Skeletal muscle tissue (tissue), 4 donors: Measurements from ENCODE around the gene CRB2. TPM values are rescaled to one million over a fixed set of nuclear protein-coding genes. Genes with fewer than 3 reads are reported as not detected.

ENCODE experiments used
- H3K27ac ChIP-seq: one replicate; pipeline ENCODE4 v1.7.0; 2013; ENCODE audit warnings: mild to moderate bottlenecking, low read depth, low read length, inconsistent platforms
- H3K27me3 ChIP-seq, 3 donors: one replicate each; pipeline ENCODE4 v1.7.0; 2013; ENCODE audit warnings: low read length in 3 of 3; ENCODE audit not compliant: control insufficient read depth in 3 of 3, insufficient read depth in 3 of 3
- H3K36me3 ChIP-seq, 3 donors: one replicate each; pipeline ENCODE4 v1.7.0; 2013; ENCODE audit warnings: low read length in 3 of 3; ENCODE audit not compliant: control insufficient read depth in 3 of 3, insufficient read depth in 3 of 3
- H3K4me1 ChIP-seq, 3 donors: one replicate each; pipeline ENCODE4 v1.7.0; 2013; ENCODE audit warnings: low read length in 3 of 3, mild to moderate bottlenecking in 3 of 3; ENCODE audit not compliant: control insufficient read depth in 3 of 3, insufficient read depth in 3 of 3
- H3K4me3 ChIP-seq, 3 donors: one replicate each; pipeline ENCODE4 v1.7.0; 2013; ENCODE audit warnings: low read length in 3 of 3
- H3K9ac ChIP-seq, 3 donors: one replicate each; pipeline ENCODE4 v1.7.0; 2013; ENCODE audit warnings: low read length in 3 of 3, mild to moderate bottlenecking in 3 of 3, moderate library complexity in 2 of 3, low read depth in 1 of 3
- H3K9me3 ChIP-seq, 3 donors: one replicate each; pipeline ENCODE4 v1.7.0; 2013; ENCODE audit warnings: low read length in 3 of 3; ENCODE audit not compliant: control insufficient read depth in 3 of 3
- total RNA-seq: library from RNA; depleted of rRNA; stranded (reverse); fragments of >200 nt; gene quantifications from one replicate; pipeline ENCODE4 v1.2.3, GENCODE V29; 2014
- donor health status: Osteomylitis.

Gene CRB2
- total RNA-seq, 1 donor from 2014 or later = under 0.01 TPM

DNA sequence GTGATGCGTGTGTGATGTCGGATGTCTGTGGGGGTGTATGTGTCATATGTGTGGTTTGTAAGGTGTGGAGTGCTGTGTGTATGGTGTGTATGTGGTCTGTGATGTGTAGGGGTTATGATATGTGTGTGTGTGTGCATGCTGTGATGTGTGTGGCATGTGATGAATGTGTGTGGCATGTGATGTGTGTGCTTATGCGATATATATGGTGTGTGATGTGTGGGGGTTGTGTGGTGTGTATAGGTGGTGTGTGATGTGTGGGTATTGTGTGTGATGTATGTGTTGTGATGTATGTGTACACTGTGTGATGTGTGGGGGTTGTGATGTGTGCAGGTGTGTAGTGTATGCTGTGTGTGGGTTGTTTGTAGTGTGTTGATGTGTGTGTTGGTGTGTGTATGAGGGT is 9.2 kb upstream of the CRB2 start:
- H3K36me3 ChIP-seq = no peaks in the 10 kb centered on the region
- peaks cover 0 to 11% (median 8%) of the 10 kb centered on the region in 3 donors for H3K4me1 ChIP-seq
- H3K9ac ChIP-seq = no peak overlapping the region
- H3K9me3 ChIP-seq = no peaks in the 10 kb centered on the region
- peaks cover 13 to 36% (median 20%) of the 10 kb centered on the region in 3 donors for H3K27me3 ChIP-seq
- H3K4me3 ChIP-seq = no peak overlapping the region
- no peak overlapping the region for H3K27ac ChIP-seq

DNA sequence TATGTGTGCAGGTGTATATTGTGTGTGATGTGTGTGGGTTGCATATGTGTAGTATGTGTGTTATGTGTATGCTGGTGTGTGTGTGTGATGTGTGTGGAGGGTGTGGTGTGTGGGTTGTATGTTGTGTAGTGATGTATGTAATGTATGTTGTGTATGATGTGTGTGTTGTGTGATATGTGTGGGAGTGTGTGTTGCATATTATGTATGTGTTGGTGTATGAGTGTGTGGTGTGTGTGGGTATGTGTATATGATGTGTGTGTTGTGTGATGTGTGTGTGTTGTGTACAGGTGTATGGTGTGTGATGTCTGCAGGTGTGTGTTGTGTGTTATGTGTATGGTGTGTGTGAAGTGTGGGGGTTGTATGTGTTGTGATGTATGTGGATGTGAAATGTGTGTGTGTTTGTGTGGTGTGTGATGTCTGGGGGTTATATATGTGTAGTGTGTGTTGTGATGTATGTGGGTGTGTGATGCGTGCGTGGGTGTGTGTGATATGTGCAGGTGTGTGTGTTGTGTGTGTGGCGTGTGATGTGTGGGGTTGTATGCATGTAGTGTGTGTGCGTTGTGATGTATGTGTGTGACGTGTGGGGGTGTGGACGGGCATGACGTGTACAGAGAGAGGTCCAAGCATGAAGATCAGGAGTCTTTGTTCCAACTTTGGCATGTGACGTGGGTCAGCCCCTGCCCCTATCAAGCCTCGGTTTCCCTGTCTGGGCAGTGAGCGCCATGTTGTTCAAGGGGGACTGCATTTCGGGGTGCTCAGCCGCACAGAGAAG is 8.5 kb upstream of the CRB2 start:
- H3K4me3 ChIP-seq = no peak overlapping the region
- no peaks in the 10 kb centered on the region for H3K9me3 ChIP-seq
- peaks cover 13 to 39% (median 20%) of the 10 kb centered on the region in 3 donors for H3K27me3 ChIP-seq
- no peaks in the 10 kb centered on the region for H3K36me3 ChIP-seq
- no peak overlapping the region for H3K9ac ChIP-seq
- no peak overlapping the region for H3K27ac ChIP-seq
- H3K4me1 ChIP-seq = peaks cover 0 to 11% (median 8%) of the 10 kb centered on the region in 3 donors

DNA sequence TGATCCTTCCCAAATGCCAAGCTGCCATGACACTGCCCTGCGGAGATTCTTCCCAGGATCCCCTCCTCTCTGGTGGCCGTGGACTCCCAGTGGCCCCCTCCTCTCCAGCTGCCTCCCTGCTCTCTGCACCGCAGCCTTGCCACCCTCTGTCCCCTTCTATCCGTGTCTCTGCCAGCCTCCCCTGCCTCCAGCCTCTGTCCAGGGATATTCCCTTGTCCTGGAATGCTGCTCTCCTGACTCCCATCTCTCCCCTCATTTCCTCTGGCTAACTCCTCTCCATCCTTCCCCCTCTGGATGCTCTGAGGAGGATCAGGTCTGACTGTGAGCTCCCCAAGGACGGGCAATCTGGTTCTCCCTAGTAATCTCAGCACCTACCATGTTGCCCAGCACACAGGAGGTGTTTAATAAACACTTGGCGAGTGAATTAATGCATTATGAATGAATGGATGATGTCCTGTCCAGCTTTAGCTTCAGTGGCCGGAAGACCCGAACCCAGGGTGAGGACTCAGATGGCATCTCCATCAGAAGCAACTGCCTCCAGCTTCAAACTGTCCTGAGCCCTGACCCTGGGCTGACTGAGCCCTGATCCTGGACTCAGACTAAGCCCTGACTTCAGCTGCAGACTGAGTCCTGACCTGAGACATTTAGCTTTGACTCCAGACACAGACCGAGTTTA is 7.5 kb upstream of the CRB2 start:
- Histone ChIP-seq H3K4me1 (peaks cover 0 to 11% (median 8%) of the 10 kb centered on the region in 3 donors), H3K27me3 (peaks cover 21 to 49% (median 21%) of the 10 kb centered on the region in 3 donors), H3K4me3 (no peak overlapping the region), H3K36me3 (no peaks in the 10 kb centered on the region), H3K9ac (no peak overlapping the region), H3K27ac (no peak overlapping the region), H3K9me3 (no peaks in the 10 kb centered on the region)

DNA sequence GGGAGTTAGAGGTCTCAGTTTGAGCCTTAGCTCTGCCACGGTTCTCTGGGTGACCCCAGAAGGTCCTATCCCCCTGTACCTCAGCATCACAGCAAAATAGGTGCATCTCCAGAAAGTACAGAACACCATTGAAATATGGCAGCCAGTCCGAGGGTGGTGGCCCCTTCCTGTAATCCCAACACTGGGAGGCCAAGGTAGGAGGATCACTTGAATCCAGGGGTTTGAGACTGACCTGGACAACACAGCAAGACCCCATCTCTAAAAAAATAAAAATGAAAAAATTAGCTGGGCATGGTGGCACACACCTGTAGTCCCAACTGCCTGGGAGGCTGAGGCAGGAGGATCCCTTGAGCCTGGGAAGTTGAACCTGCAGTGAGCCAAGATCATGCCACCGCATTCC is 7.0 kb upstream of the CRB2 start:
- no peaks in the 10 kb centered on the region for H3K9me3 ChIP-seq
- no peak overlapping the region for H3K9ac ChIP-seq
- peaks cover 26 to 53% (median 27%) of the 10 kb centered on the region in 3 donors for H3K27me3 ChIP-seq
- no peak overlapping the region for H3K27ac ChIP-seq
- H3K4me1 ChIP-seq = peaks cover 2 to 13% (median 6%) of the 10 kb centered on the region in 3 donors
- no peaks in the 10 kb centered on the region for H3K36me3 ChIP-seq
- H3K4me3 ChIP-seq = no peak overlapping the region

DNA sequence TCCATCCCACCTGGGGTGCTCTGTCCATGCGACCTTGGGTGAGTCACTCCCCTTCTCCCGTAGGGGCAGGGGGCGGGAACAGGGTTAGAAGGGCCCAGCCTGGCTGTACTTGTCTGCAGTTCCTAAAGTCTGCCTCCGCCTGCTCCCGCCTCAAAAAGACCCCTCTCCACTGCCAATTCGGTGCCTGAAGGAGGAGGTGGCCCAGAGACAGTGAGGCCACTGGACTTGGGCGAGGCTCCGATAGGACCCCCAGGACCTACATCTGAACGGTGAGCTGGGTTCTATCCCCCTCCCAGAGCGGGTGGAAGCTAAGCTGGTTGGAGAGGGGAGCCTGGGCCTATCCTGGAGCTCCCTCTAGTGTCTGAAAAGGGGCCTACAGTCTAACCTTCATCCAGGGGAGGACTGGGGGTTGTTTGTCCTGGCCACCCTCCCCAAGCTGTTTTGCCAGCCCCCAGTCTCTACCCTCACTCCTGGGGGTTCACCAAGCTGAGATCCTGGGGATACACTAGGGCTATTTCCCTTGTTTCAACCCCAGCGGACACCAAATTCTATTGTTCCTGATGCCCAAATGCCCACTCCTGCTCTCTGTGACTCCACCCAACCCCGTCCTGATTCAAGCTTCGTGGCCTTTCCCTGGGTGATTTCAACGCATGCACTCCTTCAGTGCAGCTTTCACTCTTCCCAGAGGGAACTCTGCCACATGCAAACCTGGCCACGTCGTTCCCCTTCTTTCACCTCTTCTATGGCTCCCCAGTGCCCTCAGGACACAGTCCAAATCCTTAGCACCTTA is 6.1 kb upstream of the CRB2 start:
- Histone ChIP-seq H3K9me3 (no peaks in the 10 kb centered on the region), H3K4me1 (peaks cover 5 to 16% (median 8%) of the 10 kb centered on the region in 3 donors), H3K4me3 (no peak overlapping the region), H3K27ac (no peak overlapping the region), H3K9ac (no peak overlapping the region), H3K27me3 (peaks cover 27 to 62% (median 34%) of the 10 kb centered on the region in 3 donors), H3K36me3 (no peaks in the 10 kb centered on the region)

DNA sequence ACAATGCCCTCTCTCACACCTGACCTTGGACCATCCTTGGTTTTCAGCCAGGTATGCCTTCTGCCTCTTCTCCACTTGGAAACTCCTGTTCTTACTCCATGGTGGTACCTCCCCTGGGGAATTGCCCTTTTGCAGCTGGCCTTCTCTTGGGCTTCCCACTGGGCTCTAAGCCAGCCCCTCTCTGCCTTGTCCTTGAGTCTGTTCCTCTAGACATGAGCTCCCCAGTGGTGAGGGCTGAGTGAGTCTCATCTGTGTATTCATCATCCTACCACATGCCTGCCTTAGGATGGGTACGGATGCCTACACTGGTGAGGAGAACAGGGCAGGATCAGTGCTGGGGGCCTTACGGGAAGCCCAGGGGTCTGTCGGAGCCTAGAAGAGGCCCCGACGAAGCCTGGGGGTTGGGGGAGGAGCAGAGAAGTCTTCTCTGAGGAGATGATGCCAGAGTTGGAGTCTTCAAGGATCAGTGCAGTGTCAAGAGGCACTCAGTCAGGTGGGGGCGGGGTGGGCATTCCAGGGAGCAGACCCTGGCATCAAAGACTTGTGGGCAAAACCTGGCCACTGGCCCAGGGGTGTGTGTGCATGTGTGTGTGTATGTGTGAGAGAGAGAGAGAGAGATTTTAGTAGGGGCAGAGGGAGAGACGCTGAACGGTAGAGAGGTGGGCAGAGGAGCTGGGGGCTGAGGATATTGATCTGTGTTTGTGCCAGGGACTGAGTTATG is 5.2 kb upstream of the CRB2 start:
- Histone ChIP-seq H3K9ac (no peak overlapping the region), H3K4me1 (peaks cover 4 to 11% (median 5%) of the 10 kb centered on the region in 3 donors), H3K4me3 (no peak overlapping the region), H3K27ac (no peak overlapping the region), H3K27me3 (peaks cover 27 to 66% (median 40%) of the 10 kb centered on the region in 3 donors), H3K9me3 (no peaks in the 10 kb centered on the region), H3K36me3 (no peaks in the 10 kb centered on the region)

DNA sequence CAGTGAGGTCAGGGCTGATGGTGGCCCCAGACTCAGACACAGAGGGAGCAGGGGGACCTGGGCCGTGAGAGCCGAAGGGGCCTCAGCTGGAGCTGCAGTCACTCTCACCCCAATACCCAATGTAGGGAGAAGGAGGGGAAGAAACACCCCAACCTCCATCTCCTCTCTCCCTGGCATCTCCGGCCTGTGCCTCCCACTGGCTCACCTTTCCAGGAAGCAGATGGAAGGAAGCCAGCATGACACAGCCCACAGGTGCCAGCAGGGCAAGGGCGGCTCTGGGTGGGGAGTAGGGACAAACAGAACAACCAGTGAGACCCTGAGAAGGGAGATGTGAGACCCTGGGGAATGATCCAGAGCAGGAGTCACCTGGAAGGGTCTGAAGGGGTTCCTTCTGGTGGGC is 3.0 kb upstream of the CRB2 start:
- Histone ChIP-seq H3K4me1 (peaks cover 4 to 11% (median 5%) of the 10 kb centered on the region in 3 donors), H3K27me3 (peaks cover 15 to 61% (median 38%) of the 10 kb centered on the region in 3 donors), H3K4me3 (no peak overlapping the region), H3K27ac (no peak overlapping the region), H3K36me3 (no peaks in the 10 kb centered on the region), H3K9me3 (no peaks in the 10 kb centered on the region), H3K9ac (no peak overlapping the region)

DNA sequence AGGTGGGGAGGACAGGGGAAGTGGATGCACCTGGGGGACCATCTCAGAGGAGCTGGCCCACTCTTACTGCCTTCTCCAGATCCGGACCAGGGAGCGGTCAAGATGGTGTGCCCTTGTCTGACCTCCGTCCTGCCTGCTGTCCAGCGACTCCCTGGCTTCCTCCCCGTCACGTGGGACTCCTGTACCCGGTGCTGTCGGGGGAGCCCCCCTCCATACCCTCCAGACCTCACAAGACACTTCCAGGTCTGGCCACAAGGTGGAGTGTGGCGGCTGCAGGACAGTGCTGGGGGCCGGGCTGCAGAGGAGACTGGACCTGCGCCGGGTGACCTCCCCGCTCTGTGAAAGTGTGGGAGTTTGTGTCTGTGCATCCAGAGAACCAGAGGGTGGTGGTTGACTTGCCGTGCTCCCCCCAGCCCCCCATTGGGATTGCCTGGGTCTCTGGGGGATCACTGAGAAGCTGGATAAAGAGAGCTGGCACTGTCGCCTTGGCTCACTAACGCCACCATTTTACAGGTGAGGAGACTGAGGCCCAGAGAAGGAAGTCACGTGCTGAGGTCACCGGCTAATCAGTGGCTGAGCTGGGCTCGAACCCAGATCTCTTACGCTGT is 1.9 kb upstream of the CRB2 start:
- Histone ChIP-seq H3K9ac (no peak overlapping the region), H3K4me3 (no peak overlapping the region), H3K27ac (no peak overlapping the region), H3K9me3 (no peaks in the 10 kb centered on the region), H3K4me1 (peaks cover 4 to 11% (median 5%) of the 10 kb centered on the region in 3 donors), H3K36me3 (no peaks in the 10 kb centered on the region), H3K27me3 (peaks cover 7 to 51% (median 29%) of the 10 kb centered on the region in 3 donors)

DNA sequence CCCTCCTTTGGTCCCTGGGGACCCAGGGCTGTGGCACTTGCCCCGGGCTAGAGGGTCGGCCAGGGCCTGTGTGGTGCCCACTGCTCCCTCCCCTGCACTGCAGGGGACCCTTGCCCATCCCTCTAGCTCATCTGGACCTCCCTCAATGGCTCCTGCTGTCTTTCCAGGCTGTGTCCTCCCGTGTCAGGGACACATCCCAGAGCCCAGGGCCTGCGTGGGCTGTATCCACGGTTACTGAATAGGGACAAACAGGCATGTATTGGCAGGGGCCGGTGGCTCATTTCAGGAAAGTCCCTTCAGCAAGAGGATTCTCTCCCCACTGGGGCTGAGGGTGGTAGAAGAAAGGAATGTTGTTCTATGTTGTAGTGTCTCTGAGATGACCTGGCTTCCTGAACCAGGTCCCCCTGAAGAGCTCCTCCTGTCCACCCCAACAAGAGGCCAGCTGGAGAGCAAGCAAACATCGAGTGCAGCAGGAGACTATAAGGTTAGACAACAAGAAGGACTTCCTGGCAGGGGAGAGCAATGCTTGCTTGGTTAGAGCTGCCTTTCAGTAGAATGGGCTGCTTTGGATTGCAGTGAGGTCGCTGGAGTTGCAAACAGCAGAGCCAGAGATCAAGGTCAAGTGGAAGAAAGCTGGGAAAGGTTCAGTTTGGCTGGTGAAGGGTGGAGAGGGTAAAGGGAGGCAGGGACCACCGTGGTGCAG is 1.0 kb upstream of the CRB2 start:
- Histone ChIP-seq H3K4me3 (no peak overlapping the region), H3K27ac (no peak overlapping the region), H3K27me3 (peaks cover 7 to 42% (median 28%) of the 10 kb centered on the region in 3 donors), H3K36me3 (no peaks in the 10 kb centered on the region), H3K9me3 (no peaks in the 10 kb centered on the region), H3K4me1 (peaks cover 4 to 6% (median 5%) of the 10 kb centered on the region in 3 donors), H3K9ac (no peak overlapping the region)
